Activated CD4-positive, alpha-beta T cell treated with anti-CD3 and anti-CD28 coated beads for 1 hour (primary cell): ENCODE results near the gene SSH2.
"Not testable (repeated sequence)": the region's sequence is repeated elsewhere in the genome, so short reads cannot be mapped to it uniquely, and the experiment has no call there.

Source experiments
- DNase-seq: peaks from one replicate; pipeline ENCODE4 v3.0.0-alpha.2; 2020

Gene SSH2

GRCh38 chr17:29927546-29927945 lies 2.5 kb downstream of the SSH2 start:
- no peak for DNase-seq

GRCh38 chr17:29924786-29925185 lies 5.2 kb downstream of the SSH2 start:
- no peak for DNase-seq

- DNase-seq = no peak
Observed at GRCh38 chr17:29918922-29919856, 10.8 kb downstream of the SSH2 start.

GRCh38 chr17:29918016-29918415 lies 12.0 kb downstream of the SSH2 start:
- no peak for DNase-seq

GRCh38 chr17:29914819-29915537 lies 15.1 kb downstream of the SSH2 start:
- no peak for DNase-seq

- DNase-seq = no peak
Observed at GRCh38 chr17:29911641-29912177, 18.3 kb downstream of the SSH2 start.

GRCh38 chr17:29909236-29910003 lies 20.6 kb downstream of the SSH2 start:
- DNase-seq = no peak

GRCh38 chr17:29906969-29907368 lies 23.1 kb downstream of the SSH2 start:
- no peak for DNase-seq

GRCh38 chr17:29905879-29906167 lies 24.2 kb downstream of the SSH2 start:
- no peak for DNase-seq

GRCh38 chr17:29905086-29905878 lies 24.7 kb downstream of the SSH2 start:
- no peak for DNase-seq

GRCh38 chr17:29903471-29903870 lies 26.6 kb downstream of the SSH2 start:
- no peak for DNase-seq

GRCh38 chr17:29897136-29897535 lies 32.9 kb downstream of the SSH2 start:
- DNase-seq = not testable (repeated sequence)

- no peak for DNase-seq
Observed at GRCh38 chr17:29892201-29892600, 37.8 kb downstream of the SSH2 start.

- no peak for DNase-seq
Observed at GRCh38 chr17:29891131-29891530, 38.9 kb downstream of the SSH2 start.

GRCh38 chr17:29885031-29885640 lies 44.9 kb downstream of the SSH2 start:
- DNase-seq = no peak

GRCh38 chr17:29883497-29883896 lies 46.5 kb downstream of the SSH2 start:
- no peak for DNase-seq

- DNase-seq = no peak
Observed at GRCh38 chr17:29881256-29881655, 48.8 kb downstream of the SSH2 start.

GRCh38 chr17:29880031-29880430 lies 50.0 kb downstream of the SSH2 start:
- no peak for DNase-seq

GRCh38 chr17:29874931-29875596 lies 55.0 kb downstream of the SSH2 start:
- no peak for DNase-seq

- not testable (repeated sequence) for DNase-seq
Observed at GRCh38 chr17:29874358-29874757, 55.7 kb downstream of the SSH2 start.

- DNase-seq = no peak
Observed at GRCh38 chr17:29873476-29873875, 56.6 kb downstream of the SSH2 start.
